Measurements from ENCODE around the gene PDE6G.

The PDE6G gene

GRCh38 chr17:81656118-81656743 lies at the start of gene PDE6G:
PDE6G (minus strand) TSS chr17:81656542; CDS start chr17:81653305, 3,237 bp downstream.
- DNase-seq: no peak

DNA sequence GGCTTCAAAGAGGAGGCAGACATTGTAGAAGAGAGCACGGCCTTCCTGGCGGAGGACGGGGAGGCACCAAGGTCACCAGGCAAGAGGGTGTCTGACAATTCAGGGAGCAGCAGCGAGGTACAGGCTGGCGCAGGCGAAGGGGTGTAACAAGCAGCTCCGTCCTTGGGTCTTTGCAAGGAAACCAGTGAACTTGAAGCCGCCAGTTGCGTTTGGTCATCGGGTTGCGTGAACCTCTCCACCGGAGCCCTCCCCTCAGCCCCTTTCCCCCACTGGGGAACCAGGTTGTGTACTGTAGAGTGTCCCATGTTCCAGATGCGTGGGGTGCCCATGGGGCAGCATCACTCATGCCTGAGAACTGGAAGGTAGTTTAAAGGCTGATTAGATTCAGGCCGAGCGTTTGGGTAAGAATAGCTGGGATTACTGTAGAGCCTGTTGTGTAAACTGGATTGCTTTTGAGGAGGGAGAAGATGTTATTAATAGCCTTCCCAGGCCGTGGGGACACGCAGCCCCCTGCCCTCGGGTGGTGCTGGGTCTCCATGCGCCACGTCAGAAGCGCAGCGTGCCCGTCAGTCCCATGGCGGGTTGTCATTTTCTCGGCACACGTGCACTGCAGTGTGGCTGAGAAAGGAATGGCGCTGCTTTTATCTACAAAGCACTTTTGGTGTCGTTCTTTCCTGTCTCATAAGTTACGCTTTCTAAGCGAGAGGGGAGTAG lies 49.3 kb upstream of the PDE6G start:
- DNase-seq: no peak

DNA sequence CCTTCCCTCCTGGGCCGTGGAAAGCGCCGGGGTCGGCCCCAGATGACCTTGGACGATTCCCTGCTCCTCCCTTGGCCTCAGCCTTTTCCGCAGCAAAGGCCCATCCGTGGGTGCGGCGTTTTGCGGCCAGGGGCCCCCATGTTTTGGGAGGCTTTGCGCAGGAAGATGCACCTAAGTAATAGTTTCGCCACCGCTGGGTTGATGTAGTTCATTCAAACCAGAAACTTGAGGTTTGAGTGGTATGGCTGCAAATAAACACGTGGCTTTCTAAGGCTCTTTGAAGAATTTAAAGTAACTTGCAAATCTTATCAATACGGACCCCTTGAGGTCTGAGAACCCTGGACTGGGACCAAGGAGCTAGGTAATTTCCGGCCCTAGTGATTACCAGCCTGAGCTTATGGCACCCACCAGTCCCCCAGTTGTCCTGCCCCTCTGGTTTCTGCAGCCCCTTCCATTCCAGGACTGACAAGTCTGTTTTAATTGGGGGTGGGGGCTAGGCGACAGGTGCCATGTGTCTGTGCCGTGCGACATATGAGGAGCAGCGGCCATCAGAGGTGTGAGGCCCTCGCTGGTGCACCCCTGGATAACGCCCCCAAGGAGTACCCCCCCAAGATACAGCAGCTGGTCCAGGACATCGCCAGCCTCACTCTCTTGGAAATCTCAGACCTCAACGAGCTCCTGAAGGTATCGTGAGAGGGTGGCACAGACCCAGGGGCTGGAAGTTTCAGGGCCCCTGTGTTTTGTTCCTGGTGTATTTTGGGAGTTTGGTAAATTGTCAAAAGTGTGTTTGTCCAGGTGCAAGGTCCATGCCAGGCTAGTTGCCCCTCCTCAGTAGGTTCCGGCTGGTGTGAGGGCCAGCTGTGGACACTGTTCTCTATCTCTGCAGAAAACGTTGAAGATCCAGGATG lies 47.7 kb upstream of the PDE6G start:
- DNase-seq: no peak

- peak; percentile 86 for DNase-seq
These were observed 46.8 kb upstream of the PDE6G start, which contains the start of gene MRPL12 for GRCh38 chr17:81702934-81703746. MRPL12 (plus strand) TSS chr17:81703367; CDS start chr17:81703502, 135 bp downstream.

DNA sequence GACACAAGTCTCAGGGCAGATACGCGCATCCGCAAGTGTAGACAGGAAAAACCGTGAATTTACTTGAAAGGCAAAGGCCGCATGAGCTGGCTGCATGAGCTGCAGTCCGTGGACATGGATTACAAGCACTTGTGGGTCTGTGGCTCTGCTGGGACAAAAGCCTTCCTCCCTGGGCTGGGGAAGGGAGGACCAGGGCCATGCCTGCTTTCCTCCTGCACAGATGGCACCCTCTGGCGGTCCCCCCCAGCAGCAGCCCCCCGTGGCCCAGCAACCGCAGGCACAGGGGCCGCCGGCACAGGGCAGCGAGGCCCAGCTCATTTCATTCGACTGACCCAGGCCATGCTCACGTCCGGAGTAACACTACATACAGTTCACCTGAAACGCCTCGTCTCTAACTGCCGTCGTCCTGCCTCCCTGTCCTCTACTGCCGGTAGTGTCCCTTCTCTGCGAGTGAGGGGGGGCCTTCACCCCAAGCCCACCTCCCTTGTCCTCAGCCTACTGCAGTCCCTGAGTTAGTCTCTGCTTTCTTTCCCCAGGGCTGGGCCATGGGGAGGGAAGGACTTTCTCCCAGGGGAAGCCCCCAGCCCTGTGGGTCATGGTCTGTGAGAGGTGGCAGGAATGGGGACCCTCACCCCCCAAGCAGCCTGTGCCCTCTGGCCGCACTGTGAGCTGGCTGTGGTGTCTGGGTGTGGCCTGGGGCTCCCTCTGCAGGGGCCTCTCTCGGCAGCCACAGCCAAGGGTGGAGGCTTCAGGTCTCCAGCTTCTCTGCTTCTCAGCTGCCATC lies 45.1 kb upstream of the PDE6G start:
- no peak for DNase-seq

- DNase-seq: no peak
These were observed 44.3 kb upstream of the PDE6G start for GRCh38 chr17:81700353-81701287.

DNA sequence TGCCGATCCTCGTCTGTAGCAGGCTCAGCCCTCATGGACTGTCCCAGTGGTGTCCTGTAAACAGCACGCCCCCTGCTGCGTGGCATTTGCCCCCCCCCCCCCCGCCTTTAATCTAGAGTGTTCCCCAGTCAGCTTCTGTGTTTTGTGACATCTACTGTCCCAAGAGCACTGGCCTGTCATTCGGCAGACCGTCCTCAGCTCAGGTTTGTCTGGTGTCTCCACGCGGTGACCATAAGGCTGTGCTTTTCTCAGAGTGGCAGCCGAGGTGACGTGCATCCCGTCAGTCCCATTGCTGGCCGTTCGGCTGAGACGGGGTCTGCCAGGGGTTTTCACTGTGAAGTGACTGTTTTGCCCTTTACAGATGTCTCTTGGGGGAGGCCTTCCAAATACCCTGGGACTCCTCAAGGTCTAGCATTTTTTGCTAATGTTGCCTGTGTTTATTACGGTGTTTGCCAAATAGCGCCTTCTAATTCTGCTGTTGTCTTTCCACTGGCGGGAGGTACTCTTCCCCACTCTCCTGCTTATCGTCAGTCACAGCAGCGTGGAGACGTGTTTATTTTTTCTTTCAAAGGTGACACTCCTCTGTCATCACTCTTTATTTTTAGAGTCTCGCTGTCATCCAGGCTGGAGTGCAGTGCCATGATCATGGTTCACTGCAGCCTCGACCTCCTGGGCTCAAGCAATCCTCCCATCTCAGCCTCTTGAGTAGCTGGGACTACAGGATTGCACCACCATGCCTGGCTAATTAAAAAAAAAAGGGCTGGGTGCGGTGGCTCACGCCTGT lies 41.1 kb upstream of the PDE6G start:
- DNase-seq: no peak

DNA sequence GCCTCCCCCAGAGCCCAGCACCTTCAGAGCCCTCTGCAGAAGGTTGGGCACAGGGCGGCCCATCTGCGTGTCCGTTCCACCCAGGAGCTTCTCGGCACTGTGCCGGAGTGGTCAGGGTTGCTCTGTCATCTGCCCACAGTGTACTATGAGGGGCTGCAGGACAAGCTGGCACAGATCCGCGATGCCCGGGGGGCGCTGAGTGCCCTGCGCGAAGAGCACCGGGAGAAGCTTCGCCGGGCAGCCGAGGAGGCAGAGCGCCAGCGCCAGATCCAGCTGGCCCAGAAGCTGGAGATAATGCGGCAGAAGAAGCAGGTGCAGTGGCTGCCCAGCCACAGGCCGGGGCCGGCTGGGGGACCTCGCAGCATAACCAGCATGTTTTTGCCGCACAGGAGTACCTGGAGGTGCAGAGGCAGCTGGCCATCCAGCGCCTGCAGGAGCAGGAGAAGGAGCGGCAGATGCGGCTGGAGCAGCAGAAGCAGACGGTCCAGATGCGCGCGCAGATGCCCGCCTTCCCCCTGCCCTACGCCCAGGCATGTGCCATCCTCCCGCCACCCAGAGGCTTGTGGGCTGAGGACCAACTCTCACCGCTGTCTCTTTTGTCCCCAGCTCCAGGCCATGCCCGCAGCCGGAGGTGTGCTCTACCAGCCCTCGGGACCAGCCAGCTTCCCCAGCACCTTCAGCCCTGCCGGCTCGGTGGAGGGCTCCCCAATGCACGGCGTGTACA lies 40.0 kb upstream of the PDE6G start:
- no peak for DNase-seq

DNA sequence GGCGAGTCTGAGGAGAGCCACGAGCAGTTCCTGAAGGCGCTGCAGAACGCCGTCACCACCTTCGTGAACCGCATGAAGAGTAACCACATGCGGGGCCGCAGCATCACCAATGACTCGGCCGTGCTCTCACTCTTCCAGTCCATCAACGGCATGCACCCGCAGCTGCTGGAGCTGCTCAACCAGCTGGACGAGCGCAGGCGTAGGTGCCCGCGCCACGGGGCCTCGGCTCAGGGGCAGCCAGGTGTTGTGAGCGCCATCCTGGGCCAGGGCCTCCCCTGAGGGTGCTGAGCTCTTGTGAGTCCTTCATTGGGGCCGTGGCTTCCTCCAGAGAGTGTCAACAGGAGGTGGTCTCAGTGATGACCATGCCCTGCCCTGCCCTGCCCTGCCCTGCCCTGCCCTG lies 39.5 kb upstream of the PDE6G start:
- DNase-seq: no peak

- no peak for DNase-seq
These were observed 38.9 kb upstream of the PDE6G start for GRCh38 chr17:81695211-81695610.

DNA sequence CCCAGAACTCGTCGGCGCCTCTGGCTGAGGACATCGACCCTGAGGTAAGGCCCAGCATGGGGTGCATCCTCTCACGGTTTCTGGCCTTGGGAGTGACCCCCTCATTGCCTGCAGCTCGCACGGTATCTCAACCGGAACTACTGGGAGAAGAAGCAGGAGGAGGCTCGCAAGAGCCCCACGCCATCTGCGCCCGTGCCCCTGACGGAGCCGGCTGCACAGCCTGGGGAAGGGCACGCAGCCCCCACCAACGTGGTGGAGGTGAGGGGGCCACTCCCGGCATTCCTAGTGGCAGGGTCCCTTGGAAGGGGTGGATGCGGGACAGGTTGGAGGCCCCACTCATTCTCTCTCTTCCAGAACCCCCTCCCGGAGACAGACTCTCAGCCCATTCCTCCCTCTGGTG lies 38.5 kb upstream of the PDE6G start:
- no peak for DNase-seq

- DNase-seq: no peak
These were observed 37.3 kb upstream of the PDE6G start for GRCh38 chr17:81693509-81694210.

- DNase-seq: no peak
These were observed 35.3 kb upstream of the PDE6G start for GRCh38 chr17:81691608-81692007.

GRCh38 chr17:81691196-81691595 lies 34.9 kb upstream of the PDE6G start:
- no peak for DNase-seq

DNA sequence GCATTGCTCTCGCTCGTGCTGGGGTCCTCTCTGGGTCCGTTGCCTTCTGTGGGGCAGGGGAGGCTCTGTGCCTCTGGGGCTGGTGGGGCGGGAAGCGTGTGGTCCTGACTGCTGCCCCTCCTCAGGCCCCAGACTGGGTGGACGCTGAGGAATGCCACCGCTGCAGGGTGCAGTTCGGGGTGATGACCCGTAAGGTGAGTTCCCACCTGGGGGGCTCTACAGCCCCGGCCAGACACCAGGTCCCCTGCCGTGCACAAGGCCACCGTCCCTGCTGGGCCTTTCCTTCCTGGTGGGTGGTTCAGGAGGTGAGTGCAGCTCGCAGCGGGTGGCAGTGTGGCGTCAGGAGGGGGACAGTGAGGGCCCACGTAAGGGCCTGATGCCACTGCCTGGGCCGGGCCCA lies 34.2 kb upstream of the PDE6G start:
- DNase-seq: no peak

DNA sequence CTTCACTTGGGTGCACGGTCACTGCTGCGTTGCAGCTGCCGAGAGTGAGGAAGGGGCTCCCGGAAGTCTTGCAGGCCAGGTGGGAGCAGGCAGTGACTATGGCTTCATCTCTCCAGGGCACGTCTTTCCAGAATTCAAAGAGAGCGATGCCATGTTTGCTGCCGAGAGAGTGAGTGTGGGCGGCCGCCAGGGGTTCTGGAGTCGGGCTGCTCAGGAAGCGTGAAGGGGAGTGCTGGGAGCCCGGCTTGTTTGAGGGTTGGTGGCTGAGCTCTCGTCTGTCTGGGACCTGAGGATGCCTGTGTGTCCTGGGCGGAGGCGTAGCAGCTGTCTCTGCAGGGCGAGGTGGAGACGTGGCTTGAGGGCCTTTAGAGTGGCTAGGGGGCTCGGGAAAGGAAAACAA lies 33.7 kb upstream of the PDE6G start:
- no peak for DNase-seq

DNA sequence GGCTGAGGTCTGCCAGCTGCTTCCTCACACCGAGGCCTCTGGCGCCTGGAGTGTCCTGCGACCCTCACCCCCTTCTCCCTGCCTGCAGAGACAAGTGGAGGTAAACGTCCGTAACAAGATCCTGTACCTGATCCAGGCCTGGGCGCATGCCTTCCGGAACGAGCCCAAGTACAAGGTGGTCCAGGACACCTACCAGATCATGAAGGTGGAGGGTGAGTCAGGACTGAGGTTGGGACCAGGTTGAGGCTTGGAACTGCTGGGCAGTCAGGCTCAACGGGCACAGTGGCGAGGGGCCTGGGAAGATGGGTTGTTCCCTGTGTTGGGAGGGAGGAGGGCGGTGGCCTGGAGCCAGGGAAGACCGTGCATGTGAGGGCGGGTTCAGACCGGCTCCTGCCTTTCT lies 32.3 kb upstream of the PDE6G start:
- no peak for DNase-seq

DNA sequence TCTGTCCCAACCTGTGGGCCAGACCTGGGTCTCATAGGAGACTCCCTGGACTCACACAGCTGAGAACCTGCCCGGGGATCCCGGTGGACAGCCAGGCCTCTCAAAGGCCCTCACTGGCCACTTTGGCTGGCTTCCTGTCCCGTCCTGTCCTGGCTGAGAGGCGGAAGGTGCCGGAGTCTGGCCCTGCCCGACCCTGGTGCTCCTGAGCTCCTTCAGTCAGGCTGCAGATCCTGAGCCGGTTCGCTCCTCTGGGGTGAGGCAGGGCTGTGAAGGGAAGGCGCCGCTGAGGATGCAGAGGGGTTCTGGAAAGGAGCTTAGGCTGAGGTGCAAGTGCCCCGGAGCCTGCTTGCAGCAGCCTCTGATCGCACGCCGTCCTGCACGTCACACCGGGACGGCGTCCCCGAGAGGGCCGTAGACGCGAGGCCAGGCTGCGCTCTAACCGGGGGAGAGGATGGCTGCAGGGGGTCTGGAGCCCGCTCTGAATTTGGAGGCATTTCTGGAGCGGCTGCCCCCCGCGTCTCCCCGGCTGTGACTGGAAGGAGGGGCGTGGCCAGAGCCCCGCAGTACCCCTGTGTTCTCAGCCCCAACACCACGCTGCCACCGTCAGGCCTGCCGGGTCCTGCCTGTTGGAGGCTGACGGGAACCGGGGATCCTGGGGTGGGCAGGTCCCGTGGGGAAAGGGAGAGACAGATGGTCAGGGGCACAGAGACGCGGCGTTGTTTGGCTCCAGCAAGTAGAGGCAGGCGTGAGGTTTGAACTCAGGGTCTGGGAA lies 31.6 kb upstream of the PDE6G start:
- no peak for DNase-seq
